ENCODE measurements around the gene ROR1.

Gene ROR1

DNA sequence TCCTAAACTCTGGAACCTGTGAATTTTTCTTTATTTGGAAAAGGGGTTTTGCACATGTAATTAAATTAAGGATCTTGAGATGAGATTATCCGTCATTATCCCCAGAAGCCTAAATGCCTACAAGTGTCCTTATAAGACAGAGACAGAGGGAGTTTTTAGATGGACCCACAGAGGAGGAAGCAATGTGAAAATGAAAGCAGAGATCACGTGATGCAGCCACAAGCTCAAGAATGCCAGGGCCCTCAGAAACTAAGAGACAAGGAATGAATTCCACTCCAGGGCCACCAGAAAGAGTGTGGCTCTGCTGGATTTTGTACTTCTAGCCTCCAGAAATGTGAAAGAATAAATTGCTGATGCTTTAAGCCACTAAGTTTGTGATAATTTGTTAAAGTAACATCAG, 246.0 kb downstream of the ROR1 start:
- Histone ChIP-seq H3K27ac (ENCODE audit: poor library complexity, severe bottlenecking) (no peak overlapping the region), H3K4me1 (ENCODE audit: insufficient read depth, poor library complexity, severe bottlenecking) (peaks cover 6% of the 10 kb centered on the region), H3K9me3 (ENCODE audit: severe bottlenecking) (no peaks in the 10 kb centered on the region), H3K4me3 (ENCODE audit: severe bottlenecking) (no peak overlapping the region), H3K27me3 (ENCODE audit: insufficient read depth, poor library complexity, severe bottlenecking) (no peaks in the 10 kb centered on the region), H3K36me3 (ENCODE audit: low read depth) (no peaks in the 10 kb centered on the region)
- TF ChIP-seq, protein P1, sequence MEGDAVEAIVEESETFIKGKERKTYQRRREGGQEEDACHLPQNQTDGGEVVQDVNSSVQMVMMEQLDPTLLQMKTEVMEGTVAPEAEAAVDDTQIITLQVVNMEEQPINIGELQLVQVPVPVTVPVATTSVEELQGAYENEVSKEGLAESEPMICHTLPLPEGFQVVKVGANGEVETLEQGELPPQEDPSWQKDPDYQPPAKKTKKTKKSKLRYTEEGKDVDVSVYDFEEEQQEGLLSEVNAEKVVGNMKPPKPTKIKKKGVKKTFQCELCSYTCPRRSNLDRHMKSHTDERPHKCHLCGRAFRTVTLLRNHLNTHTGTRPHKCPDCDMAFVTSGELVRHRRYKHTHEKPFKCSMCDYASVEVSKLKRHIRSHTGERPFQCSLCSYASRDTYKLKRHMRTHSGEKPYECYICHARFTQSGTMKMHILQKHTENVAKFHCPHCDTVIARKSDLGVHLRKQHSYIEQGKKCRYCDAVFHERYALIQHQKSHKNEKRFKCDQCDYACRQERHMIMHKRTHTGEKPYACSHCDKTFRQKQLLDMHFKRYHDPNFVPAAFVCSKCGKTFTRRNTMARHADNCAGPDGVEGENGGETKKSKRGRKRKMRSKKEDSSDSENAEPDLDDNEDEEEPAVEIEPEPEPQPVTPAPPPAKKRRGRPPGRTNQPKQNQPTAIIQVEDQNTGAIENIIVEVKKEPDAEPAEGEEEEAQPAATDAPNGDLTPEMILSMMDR (IDR thresholded peaks at IDR 0.05; ENCODE audit: poor library complexity, severe bottlenecking) = no peak
- no peak for DNase-seq (ENCODE audit: low spot score)
- no peak for ATAC-seq (ENCODE audit: low read depth)

- Histone ChIP-seq H3K4me3 (ENCODE audit: severe bottlenecking) (no peak overlapping the region), H3K27ac (ENCODE audit: poor library complexity, severe bottlenecking) (no peak overlapping the region), H3K4me1 (ENCODE audit: insufficient read depth, poor library complexity, severe bottlenecking) (peaks cover 6% of the 10 kb centered on the region), H3K27me3 (ENCODE audit: insufficient read depth, poor library complexity, severe bottlenecking) (no peaks in the 10 kb centered on the region), H3K36me3 (ENCODE audit: low read depth) (no peaks in the 10 kb centered on the region), H3K9me3 (ENCODE audit: severe bottlenecking) (no peaks in the 10 kb centered on the region)
- DNase-seq (ENCODE audit: low spot score) (no peak), ATAC-seq (ENCODE audit: low read depth) (no peak)
- TF ChIP-seq, protein P1 (IDR thresholded peaks at IDR 0.05; ENCODE audit: poor library complexity, severe bottlenecking) = no peak
Measured at GRCh38 chr1:64021066-64021465, 247.2 kb downstream of the ROR1 start.

- DNase-seq (ENCODE audit: low spot score) (no peak), ATAC-seq (ENCODE audit: low read depth) (no peak)
- TF ChIP-seq, protein P1 (IDR thresholded peaks at IDR 0.05; ENCODE audit: poor library complexity, severe bottlenecking) = no peak
- no peaks in the 10 kb centered on the region for H3K9me3 ChIP-seq (ENCODE audit: severe bottlenecking)
- peaks cover under 1% of the 10 kb centered on the region for H3K4me1 ChIP-seq (ENCODE audit: insufficient read depth, poor library complexity, severe bottlenecking)
- no peak overlapping the region for H3K27ac ChIP-seq (ENCODE audit: poor library complexity, severe bottlenecking)
- no peaks in the 10 kb centered on the region for H3K36me3 ChIP-seq (ENCODE audit: low read depth)
- no peaks in the 10 kb centered on the region for H3K27me3 ChIP-seq (ENCODE audit: insufficient read depth, poor library complexity, severe bottlenecking)
- H3K4me3 ChIP-seq (ENCODE audit: severe bottlenecking) = no peak overlapping the region
Measured at GRCh38 chr1:64025051-64025450, 251.2 kb downstream of the ROR1 start.

GRCh38 chr1:64029037-64029436, 255.2 kb downstream of the ROR1 start:
- ATAC-seq (ENCODE audit: low read depth) = no peak
- H3K9me3 ChIP-seq (ENCODE audit: severe bottlenecking) = no peaks in the 10 kb centered on the region
- H3K27me3 ChIP-seq (ENCODE audit: insufficient read depth, poor library complexity, severe bottlenecking) = no peaks in the 10 kb centered on the region

GRCh38 chr1:64030411-64030810, 256.6 kb downstream of the ROR1 start:
- ATAC-seq (ENCODE audit: low read depth) = no peak
- Histone ChIP-seq H3K27ac (ENCODE audit: poor library complexity, severe bottlenecking) (no peak overlapping the region), H3K4me1 (ENCODE audit: insufficient read depth, poor library complexity, severe bottlenecking) (no peaks in the 10 kb centered on the region), H3K9me3 (ENCODE audit: severe bottlenecking) (no peaks in the 10 kb centered on the region), H3K4me3 (ENCODE audit: severe bottlenecking) (no peak overlapping the region), H3K36me3 (ENCODE audit: low read depth) (no peaks in the 10 kb centered on the region), H3K27me3 (ENCODE audit: insufficient read depth, poor library complexity, severe bottlenecking) (no peaks in the 10 kb centered on the region)
- TF ChIP-seq, protein P1 (IDR thresholded peaks at IDR 0.05; ENCODE audit: poor library complexity, severe bottlenecking) = no peak
- DNase-seq (ENCODE audit: low spot score) = no peak

More at GRCh38 chr1:64029037-64029436, 255.2 kb downstream of the ROR1 start:
- H3K27ac ChIP-seq (ENCODE audit: poor library complexity, severe bottlenecking) = no peak overlapping the region
- no peak for DNase-seq (ENCODE audit: low spot score)
- no peaks in the 10 kb centered on the region for H3K36me3 ChIP-seq (ENCODE audit: low read depth)
- H3K4me3 ChIP-seq (ENCODE audit: severe bottlenecking) = no peak overlapping the region
- no peaks in the 10 kb centered on the region for H3K4me1 ChIP-seq (ENCODE audit: insufficient read depth, poor library complexity, severe bottlenecking)
- TF ChIP-seq, protein P1 (IDR thresholded peaks at IDR 0.05; ENCODE audit: poor library complexity, severe bottlenecking) = no peak

Data from RWPE2 (cell line).